Measurements from ENCODE around the gene LRMDA.

LRMDA gene

GRCh38 chr10:76150876-76151288 lies 719.5 kb downstream of the LRMDA start:
- no peak for DNase-seq

GRCh38 chr10:76152186-76152585 lies 720.8 kb downstream of the LRMDA start:
- DNase-seq = no peak

- DNase-seq = no peak
These were observed 724.5 kb downstream of the LRMDA start for GRCh38 chr10:76155961-76156360.

- no peak for DNase-seq
These were observed 729.2 kb downstream of the LRMDA start for GRCh38 chr10:76160446-76161300.

GRCh38 chr10:76161301-76161582 lies 729.8 kb downstream of the LRMDA start:
- no peak for DNase-seq

GRCh38 chr10:76168437-76168836 lies 737.0 kb downstream of the LRMDA start:
- no peak for DNase-seq

GRCh38 chr10:76169246-76169645 lies 737.8 kb downstream of the LRMDA start:
- DNase-seq = no peak

GRCh38 chr10:76172020-76172419 lies 740.6 kb downstream of the LRMDA start:
- no peak for DNase-seq

- no peak for DNase-seq
These were observed 744.2 kb downstream of the LRMDA start for GRCh38 chr10:76175533-76176165.

- DNase-seq = no peak
These were observed 744.7 kb downstream of the LRMDA start for GRCh38 chr10:76176166-76176550.

GRCh38 chr10:76177936-76178335 lies 746.5 kb downstream of the LRMDA start:
- DNase-seq = no peak

- no peak for DNase-seq
These were observed 747.3 kb downstream of the LRMDA start for GRCh38 chr10:76178532-76179292.

GRCh38 chr10:76179806-76180205 lies 748.4 kb downstream of the LRMDA start:
- no peak for DNase-seq

GRCh38 chr10:76184647-76185046 lies 753.2 kb downstream of the LRMDA start:
- no peak for DNase-seq

- DNase-seq = no peak
These were observed 754.3 kb downstream of the LRMDA start for GRCh38 chr10:76185471-76186301.

GRCh38 chr10:76188216-76188615 lies 756.8 kb downstream of the LRMDA start:
- no peak for DNase-seq

- DNase-seq = no peak
These were observed 759.3 kb downstream of the LRMDA start for GRCh38 chr10:76190634-76191270.

GRCh38 chr10:76191336-76191735 lies 759.9 kb downstream of the LRMDA start:
- no peak for DNase-seq

- no peak for DNase-seq
These were observed 760.7 kb downstream of the LRMDA start for GRCh38 chr10:76192151-76192550.

GRCh38 chr10:76192694-76193320 lies 761.4 kb downstream of the LRMDA start:
- DNase-seq = no peak

GRCh38 chr10:76195654-76196390 lies 764.4 kb downstream of the LRMDA start:
- DNase-seq = no peak

Measured in activated T-cell treated with anti-CD3 and anti-CD28 coated beads for 4 hours (primary cell).